D721Med (cell line): ENCODE results near the gene GAL3ST2.

ENCODE experiments used
- DNase-seq: peaks from one replicate; pipeline ENCODE4 v3.0.0; 2011; ENCODE audit warnings: low spot score; ENCODE audit not compliant: insufficient read length
- FAIRE-seq: peaks from 2 replicates; lab custom pipeline; 2011; peaks lifted over from hg19 to GRCh38; lab: Jason Lieb, UNC
- CTCF ChIP-seq: IDR thresholded peaks from 2 replicates; pipeline ENCODE4 v1.5.1; 2012; ENCODE audit warnings: mild to moderate bottlenecking, control low read depth; ENCODE audit not compliant: insufficient read depth; ENCODE audit errors: missing control alignments

The GAL3ST2 gene

GRCh38 chr2:241842620-241843211 is 66.1 kb downstream of the GAL3ST2 start:
- DNase-seq = no peak
- FAIRE-seq = no peak

GRCh38 chr2:241843321-241844065 is 66.9 kb downstream of the GAL3ST2 start:
- FAIRE-seq = no peak
- no peak for DNase-seq
- TF ChIP-seq CTCF = no peak

More at GRCh38 chr2:241842620-241843211, 66.1 kb downstream of the GAL3ST2 start:
- TF ChIP-seq CTCF = no peak

- no peak for FAIRE-seq
- no peak for DNase-seq
- no peak for TF ChIP-seq CTCF
Observed at GRCh38 chr2:241844066-241844728, 67.6 kb downstream of the GAL3ST2 start.

- no peak for TF ChIP-seq CTCF
- FAIRE-seq (no peak), DNase-seq (no peak)
Observed at GRCh38 chr2:241844831-241845578, 68.4 kb downstream of the GAL3ST2 start.

- DNase-seq (no peak), FAIRE-seq (no peak)
- no peak for TF ChIP-seq CTCF
Observed at GRCh38 chr2:241846406-241846805, 69.8 kb downstream of the GAL3ST2 start.

- DNase-seq (no peak), FAIRE-seq (no peak)
- TF ChIP-seq CTCF = no peak
Observed at GRCh38 chr2:241848761-241849615, 72.4 kb downstream of the GAL3ST2 start.
